LNCaP clone FGC (cell line): ENCODE results near the gene CAMK2G.

Source experiments
- DNase-seq: peaks from one replicate; pipeline ENCODE4 v3.0.0-alpha.2; 2011; ENCODE audit warnings: low read depth
- H3K4me3 ChIP-seq: 2 replicates; pipeline ENCODE4 v1.5.1; 2011; ENCODE audit warnings: mild to moderate bottlenecking, low read depth, low read length, control low read depth
- TF ChIP-seq, protein P1 (sequence below): IDR thresholded peaks from 2 replicates; pipeline ENCODE4 v1.5.1; 2012; ENCODE audit warnings: mild to moderate bottlenecking; ENCODE audit not compliant: control insufficient read depth, insufficient read depth; ENCODE audit errors: extremely low read depth

CAMK2G gene

DNA sequence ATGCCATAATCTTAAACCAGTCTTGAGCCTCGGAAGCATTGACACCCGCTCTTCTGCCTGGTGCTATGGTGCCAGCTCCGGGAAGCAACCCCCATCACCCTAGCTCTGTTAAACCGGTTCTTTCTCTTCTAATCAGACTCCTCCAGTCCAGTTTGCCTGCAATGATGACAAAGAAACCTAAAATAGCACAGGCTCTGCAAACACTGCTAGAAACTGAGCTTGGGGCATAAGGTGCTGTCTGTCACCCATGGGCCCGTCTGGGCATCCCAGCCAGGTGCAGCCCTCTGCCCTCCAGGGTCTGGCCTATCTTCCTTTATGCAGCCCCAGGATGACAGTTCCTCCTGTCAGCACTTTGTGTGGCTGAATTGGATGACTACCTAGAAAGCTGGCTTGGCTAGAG is 14.2 kb upstream of the CAMK2G start:
- TF ChIP-seq, protein P1, sequence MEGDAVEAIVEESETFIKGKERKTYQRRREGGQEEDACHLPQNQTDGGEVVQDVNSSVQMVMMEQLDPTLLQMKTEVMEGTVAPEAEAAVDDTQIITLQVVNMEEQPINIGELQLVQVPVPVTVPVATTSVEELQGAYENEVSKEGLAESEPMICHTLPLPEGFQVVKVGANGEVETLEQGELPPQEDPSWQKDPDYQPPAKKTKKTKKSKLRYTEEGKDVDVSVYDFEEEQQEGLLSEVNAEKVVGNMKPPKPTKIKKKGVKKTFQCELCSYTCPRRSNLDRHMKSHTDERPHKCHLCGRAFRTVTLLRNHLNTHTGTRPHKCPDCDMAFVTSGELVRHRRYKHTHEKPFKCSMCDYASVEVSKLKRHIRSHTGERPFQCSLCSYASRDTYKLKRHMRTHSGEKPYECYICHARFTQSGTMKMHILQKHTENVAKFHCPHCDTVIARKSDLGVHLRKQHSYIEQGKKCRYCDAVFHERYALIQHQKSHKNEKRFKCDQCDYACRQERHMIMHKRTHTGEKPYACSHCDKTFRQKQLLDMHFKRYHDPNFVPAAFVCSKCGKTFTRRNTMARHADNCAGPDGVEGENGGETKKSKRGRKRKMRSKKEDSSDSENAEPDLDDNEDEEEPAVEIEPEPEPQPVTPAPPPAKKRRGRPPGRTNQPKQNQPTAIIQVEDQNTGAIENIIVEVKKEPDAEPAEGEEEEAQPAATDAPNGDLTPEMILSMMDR, result no peak
- H3K4me3 ChIP-seq, result no peak overlapping the region
- peak; percentile 71 for DNase-seq

DNA sequence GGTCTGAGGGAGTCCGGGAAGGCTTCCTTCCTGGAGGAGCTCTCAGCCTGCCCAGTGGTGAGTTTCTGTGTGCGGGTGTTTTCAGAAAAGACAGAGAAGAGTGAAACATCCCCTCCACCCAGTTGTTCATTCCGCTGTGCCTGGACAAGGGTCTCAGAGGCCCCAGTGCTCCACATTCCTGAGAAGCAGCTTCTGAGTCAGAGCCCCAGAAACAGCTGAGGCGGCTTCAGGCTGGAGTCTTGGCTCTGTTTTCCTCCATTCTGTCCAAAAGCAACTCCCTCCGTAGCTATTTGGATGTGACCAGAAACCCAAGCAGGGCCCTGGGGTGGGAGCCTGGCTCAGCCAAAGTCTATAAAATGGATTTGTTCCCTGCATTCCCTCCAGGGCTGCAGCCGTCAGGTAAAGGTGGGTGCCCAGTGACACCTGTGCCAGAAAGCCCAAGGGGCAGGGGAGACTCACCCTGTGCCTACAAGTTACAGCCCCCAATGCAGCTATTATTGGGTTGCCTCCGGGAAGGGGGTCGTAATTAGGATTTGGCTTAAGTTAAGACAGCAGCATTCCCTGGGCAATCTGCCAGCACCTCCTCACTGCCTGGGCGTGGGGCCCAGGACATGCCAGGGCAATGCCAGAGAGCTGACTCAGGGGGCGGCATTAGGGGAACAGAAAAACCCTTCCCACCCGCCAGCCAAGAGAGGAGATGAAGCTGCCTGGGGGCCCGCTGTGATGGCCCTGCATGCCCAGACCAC is 13.1 kb upstream of the CAMK2G start:
- H3K4me3 ChIP-seq, result no peak overlapping the region

DNA sequence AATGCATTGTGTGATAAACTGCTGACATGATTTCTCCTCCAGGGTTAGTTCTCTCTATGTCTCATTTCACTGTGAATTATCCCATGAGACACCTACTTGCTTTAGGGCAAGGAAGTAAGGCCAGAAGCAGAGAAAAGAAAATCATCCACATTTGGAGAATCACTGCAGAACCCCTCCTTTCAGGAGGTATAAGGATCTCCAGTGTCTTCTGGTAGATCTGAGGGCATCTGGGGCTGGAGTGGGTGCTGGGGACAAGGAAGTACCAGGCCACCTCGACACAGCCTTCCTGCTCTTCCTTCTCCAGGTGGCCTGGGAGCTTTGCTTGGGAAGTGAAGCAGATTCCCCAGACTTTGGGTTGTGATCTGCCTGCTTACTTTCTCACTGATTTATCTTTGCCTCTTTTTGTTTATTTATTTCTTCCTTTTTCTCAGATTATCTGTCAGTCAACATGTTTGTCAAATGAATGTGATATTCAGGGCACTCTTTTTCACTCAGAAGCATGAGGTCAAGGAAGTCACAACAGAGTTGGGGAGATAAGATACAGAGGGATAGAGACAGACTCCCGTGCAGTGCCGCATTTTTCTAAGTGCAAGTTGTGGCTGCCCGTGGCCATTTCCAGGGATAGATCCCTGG is 12.4 kb upstream of the CAMK2G start:
- H3K4me3 ChIP-seq, result no peak overlapping the region
- TF ChIP-seq, protein P1, result no peak
- no peak for DNase-seq

More for the DNA sequence above, 13.1 kb upstream of the CAMK2G start:
- TF ChIP-seq, protein P1, result no peak
- no peak for DNase-seq

DNA sequence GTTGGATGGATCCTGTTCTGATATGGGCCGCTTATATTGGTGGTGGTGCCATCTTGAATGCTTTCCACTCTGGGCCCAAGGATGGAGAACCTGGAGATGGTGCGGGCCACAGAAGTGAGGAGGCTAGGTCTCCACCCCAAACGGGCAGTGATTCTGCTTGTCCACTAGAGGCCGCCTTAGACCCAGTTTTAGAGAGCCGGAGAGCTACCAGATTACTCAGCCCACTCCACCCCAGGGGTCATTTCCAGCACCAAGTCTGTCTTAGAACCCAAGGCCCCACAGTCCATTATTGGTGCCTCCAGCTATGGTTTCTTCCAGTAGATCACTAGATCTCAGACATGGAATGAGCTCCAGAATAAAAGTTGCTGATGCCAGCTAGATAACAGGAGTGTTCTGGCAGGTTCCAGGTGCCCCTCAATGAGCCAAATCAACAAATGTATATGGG is 11.8 kb upstream of the CAMK2G start:
- DNase-seq, result no peak
- H3K4me3 ChIP-seq, result no peak overlapping the region
- TF ChIP-seq, protein P1, result peak; percentile 84

DNA sequence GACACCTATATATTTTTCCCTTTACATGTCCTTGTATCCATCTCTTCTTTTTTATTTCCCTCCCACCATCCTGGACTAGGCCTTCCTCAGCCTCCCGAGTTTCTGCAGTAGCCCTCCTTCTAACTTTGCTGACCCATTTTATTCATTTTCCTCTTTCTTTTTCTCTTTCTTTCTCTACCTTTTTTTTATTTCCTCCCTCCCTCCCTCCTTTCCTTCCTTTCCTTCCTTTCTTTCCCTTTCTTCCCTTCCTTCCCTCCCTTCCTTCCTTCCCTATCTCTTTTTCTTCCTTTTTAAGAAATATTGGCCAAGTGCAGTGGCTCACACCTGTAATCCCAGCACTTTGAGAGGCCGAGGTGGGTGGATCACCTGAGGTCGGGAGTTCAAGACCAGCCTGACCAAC is 9.7 kb upstream of the CAMK2G start:
- no peak overlapping the region for H3K4me3 ChIP-seq
- TF ChIP-seq, protein P1, result no peak
- no peak for DNase-seq

DNA sequence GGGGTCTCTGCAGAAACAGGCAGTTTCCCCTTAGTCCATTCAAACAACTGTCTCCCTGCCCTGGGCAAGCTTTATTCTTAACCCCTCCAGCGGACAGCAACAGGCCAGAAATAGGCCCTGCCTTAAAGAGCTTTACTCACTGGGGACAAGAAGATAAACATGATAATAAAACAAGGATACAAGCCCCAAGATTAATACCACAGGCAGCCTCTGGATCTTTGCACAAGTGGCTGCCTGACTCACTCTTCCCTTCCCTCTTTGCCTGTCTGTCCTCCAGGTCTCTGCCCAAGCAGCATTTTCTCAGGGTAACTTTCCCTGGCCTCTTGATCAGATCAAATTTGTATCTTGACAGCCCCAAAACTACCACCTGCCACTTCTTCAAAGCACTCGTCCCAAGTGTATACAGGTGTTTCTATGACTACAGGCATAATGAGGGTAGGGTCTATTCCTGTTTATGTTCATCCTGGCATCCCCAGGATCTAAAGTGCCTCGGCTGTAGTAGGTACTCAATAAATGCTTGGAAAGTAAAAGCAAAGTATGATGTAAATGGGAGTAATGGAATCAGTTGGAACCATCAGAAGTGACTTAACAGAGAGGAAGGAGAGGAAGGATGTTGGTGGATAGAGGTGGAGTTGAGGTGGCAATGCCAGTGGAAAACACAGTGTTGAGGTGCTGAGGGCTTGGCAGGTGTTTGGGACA is 7.0 kb upstream of the CAMK2G start:
- DNase-seq, result no peak
- TF ChIP-seq, protein P1, result no peak
- no peak overlapping the region for H3K4me3 ChIP-seq
